ENCODE measurements around the gene PDPK1. TPM values are rescaled to one million over a fixed set of nuclear protein-coding genes. Genes with fewer than 3 reads are reported as not detected.
"Not testable (repeated sequence)": the region's sequence is repeated elsewhere in the genome, so short reads cannot be mapped to it uniquely, and the experiment has no call there.

PDPK1 gene
- total and polyA plus RNA-seq, 2 of the 4 experiments (the other 2 are of a cell fraction): 10.6 to 27.3 TPM

DNA sequence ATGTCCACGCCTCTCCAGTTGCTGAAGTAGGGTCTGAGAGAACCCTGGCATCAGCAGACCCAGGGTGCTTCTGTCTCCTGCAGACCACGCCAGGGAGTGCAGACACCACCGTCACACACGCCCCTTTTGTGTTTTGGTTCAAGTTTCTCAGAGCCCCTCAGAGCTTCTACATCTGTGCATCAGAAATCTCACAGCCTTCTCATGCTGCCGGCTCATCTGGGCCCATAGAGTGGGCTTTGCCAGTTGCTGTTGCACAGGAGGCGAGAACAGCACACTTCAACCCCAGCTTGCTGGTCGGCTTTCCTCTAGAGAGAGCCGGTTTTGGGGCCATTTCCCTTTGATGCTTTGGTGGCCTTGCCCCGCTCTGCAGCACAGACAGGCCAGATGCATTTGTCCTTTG, 60.9 kb downstream of the PDPK1 start:
- ATAC-seq (ENCODE audit: low read depth): no peak
- ChIA-PET CTCF (no interaction called here), POLR2A (ENCODE audit: unreplicated experiment) (no interaction called here)
- intact Hi-C loops (cut with micrococcal nuclease): no loop called here
- H3K18ac ChIP-seq (ENCODE audit: low read depth, low read length): no peak overlapping the region
- no peaks in the 10 kb centered on the region for H3K4me1 ChIP-seq (ENCODE audit: control insufficient read depth, insufficient read depth, low read length)
- no peak overlapping the region for H3K14ac ChIP-seq (replicated peaks; ENCODE audit: low read depth, low read length)
- H3K9ac ChIP-seq (ENCODE audit: low read depth, low read length): no peak overlapping the region
- no TSS peak for BruUV-seq (replicated peaks)
- H2BK120ac ChIP-seq (ENCODE audit: low read depth, low read length): no peak overlapping the region
- H3K9me3 ChIP-seq (ENCODE audit: control insufficient read depth, insufficient read depth, low read length): no peaks in the 10 kb centered on the region
- dilution Hi-C loops (cut with HindIII; ENCODE audit: low sequenced_read_pairs, unreplicated experiment): no loop called here
- no peak overlapping the region for H4K5ac ChIP-seq (ENCODE audit: low read depth, low read length)
- H3K4me3 ChIP-seq (ENCODE audit: insufficient read depth, low read depth, low read length): no peak overlapping the region
- H3K27ac ChIP-seq (ENCODE audit: insufficient read depth, low read length): no peak overlapping the region
- H4K8ac ChIP-seq (ENCODE audit: low read depth in 2 of 2, low read length in 2 of 2): no peak overlapping the region
- no peak overlapping the region for H3K23ac ChIP-seq (ENCODE audit: low read depth, low read length)
- no peak overlapping the region for H2AFZ ChIP-seq (replicated peaks; ENCODE audit: low read length, poor library complexity)
- H4K20me1 ChIP-seq (ENCODE audit: insufficient read depth, low read length): peaks cover 6% of the 10 kb centered on the region
- H4K91ac ChIP-seq (ENCODE audit: insufficient read depth, low read depth, low read length): no peak overlapping the region
- in situ Hi-C loops (cut with MboI; ENCODE audit: low sequenced_read_pairs): no loop called here
- no peak for DNase-seq
- WGBS, 2 experiments (ENCODE audit: extremely low coverage in 2 of 2, insufficient read length in 1 of 2): 99% methylated on average over 8 of the region's 9 CpGs; no CpG with 5 or more reads in 1 of the 2 experiments
- no peak overlapping the region for H2BK5ac ChIP-seq (ENCODE audit: low read depth, low read length, poor library complexity, severe bottlenecking)
- peaks cover 3 to 20% of the 10 kb centered on the region in 2 experiments; a peak in 3 of 4 replicates for H3K79me1 ChIP-seq (ENCODE audit: low read depth in 1 of 2, low read length in 2 of 2)
- no peak overlapping the region for H3K56ac ChIP-seq (ENCODE audit: extremely low read depth, insufficient read depth, low read length)
- no peak overlapping the region for H3K4ac ChIP-seq (ENCODE audit: low read depth, low read length)
- H2BK20ac ChIP-seq (ENCODE audit: low read depth, low read length): no peak overlapping the region
- H3K4me2 ChIP-seq (ENCODE audit: low read depth, low read length): no peak overlapping the region
- no peaks in the 10 kb centered on the region for H3K27me3 ChIP-seq (ENCODE audit: control insufficient read depth, insufficient read depth, low read length)
- H2AK5ac ChIP-seq (ENCODE audit: low read depth, low read length): no peak overlapping the region
- H2BK15ac ChIP-seq (ENCODE audit: low read depth, low read length): no peak overlapping the region
- TF ChIP-seq CHD1 (IDR thresholded peaks at IDR 0.05; ENCODE audit: low read depth, low read length) (no peak), MXI1 (IDR thresholded peaks at IDR 0.05; ENCODE audit: borderline replicate concordance, low read depth, low read length) (no peak), NFE2L2 (IDR thresholded peaks at IDR 0.05; ENCODE audit: low read depth, low read length) (no peak), SMC3 (IDR thresholded peaks at IDR 0.05; ENCODE audit: low read depth, low read length) (no peak), CEBPB (IDR thresholded peaks at IDR 0.05; ENCODE audit: low read depth, low read length) (no peak)
- TF ChIP-seq, protein P1, sequence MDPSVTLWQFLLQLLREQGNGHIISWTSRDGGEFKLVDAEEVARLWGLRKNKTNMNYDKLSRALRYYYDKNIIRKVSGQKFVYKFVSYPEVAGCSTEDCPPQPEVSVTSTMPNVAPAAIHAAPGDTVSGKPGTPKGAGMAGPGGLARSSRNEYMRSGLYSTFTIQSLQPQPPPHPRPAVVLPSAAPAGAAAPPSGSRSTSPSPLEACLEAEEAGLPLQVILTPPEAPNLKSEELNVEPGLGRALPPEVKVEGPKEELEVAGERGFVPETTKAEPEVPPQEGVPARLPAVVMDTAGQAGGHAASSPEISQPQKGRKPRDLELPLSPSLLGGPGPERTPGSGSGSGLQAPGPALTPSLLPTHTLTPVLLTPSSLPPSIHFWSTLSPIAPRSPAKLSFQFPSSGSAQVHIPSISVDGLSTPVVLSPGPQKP (IDR thresholded peaks at IDR 0.05; ENCODE audit: borderline replicate concordance, low read depth, low read length): no peak
- H3K36me3 ChIP-seq (ENCODE audit: control insufficient read depth, insufficient read depth, low read length): peaks cover 37% of the 10 kb centered on the region
- no peaks in the 10 kb centered on the region; the same call in 1 of the 2 replicates for H3K9me1 ChIP-seq (ENCODE audit: insufficient read depth, low read length)
- H2AK9ac ChIP-seq (replicated peaks; ENCODE audit: low read depth, low read length, poor library complexity): no peak overlapping the region

DNA sequence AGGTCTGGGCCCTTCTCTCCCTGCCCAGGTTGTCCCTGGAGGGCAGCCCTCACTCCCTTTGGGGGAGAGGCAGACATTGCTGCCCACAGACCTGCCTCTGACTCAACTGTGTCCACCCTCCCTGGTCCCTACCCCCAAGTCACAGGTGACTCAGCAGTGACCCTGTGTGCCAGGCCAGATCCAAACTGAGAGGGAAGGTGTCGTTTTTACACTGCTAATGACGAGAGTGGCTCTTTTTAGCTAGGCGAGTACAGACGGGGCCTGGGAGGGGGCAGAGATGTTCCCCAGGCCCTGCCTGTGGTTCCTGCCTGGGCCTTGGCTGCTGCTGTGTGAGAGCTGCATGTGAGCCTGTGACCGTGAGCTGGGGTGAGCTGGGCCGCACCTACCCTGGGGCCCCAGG, 61.3 kb downstream of the PDPK1 start:
- H2BK15ac ChIP-seq (ENCODE audit: low read depth, low read length); H3K56ac ChIP-seq (ENCODE audit: extremely low read depth, insufficient read depth, low read length); H4K91ac ChIP-seq (ENCODE audit: insufficient read depth, low read depth, low read length); H2BK20ac ChIP-seq (ENCODE audit: low read depth, low read length); H3K9me1 ChIP-seq (ENCODE audit: insufficient read depth, low read length); ATAC-seq (ENCODE audit: low read depth); H3K23ac ChIP-seq (ENCODE audit: low read depth, low read length); H3K27me3 ChIP-seq (ENCODE audit: control insufficient read depth, insufficient read depth, low read length); POLR2A ChIA-PET (ENCODE audit: unreplicated experiment); H3K4me3 ChIP-seq (ENCODE audit: insufficient read depth, low read depth, low read length); H2BK5ac ChIP-seq (ENCODE audit: low read depth, low read length, poor library complexity, severe bottlenecking); H2AK5ac ChIP-seq (ENCODE audit: low read depth, low read length); dilution Hi-C loops (cut with HindIII; ENCODE audit: low sequenced_read_pairs, unreplicated experiment); H4K5ac ChIP-seq (ENCODE audit: low read depth, low read length); H4K20me1 ChIP-seq (ENCODE audit: insufficient read depth, low read length); BruUV-seq (replicated peaks); H3K27ac ChIP-seq (ENCODE audit: insufficient read depth, low read length); H4K8ac ChIP-seq (ENCODE audit: low read depth in 2 of 2, low read length in 2 of 2); DNase-seq; H3K14ac ChIP-seq (replicated peaks; ENCODE audit: low read depth, low read length); intact Hi-C loops (cut with micrococcal nuclease); CTCF ChIA-PET; H3K9me3 ChIP-seq (ENCODE audit: control insufficient read depth, insufficient read depth, low read length); H2AFZ ChIP-seq (replicated peaks; ENCODE audit: low read length, poor library complexity); H2AK9ac ChIP-seq (replicated peaks; ENCODE audit: low read depth, low read length, poor library complexity); H3K4me1 ChIP-seq (ENCODE audit: control insufficient read depth, insufficient read depth, low read length); H3K18ac ChIP-seq (ENCODE audit: low read depth, low read length); in situ Hi-C loops (cut with MboI; ENCODE audit: low sequenced_read_pairs); H2BK120ac ChIP-seq (ENCODE audit: low read depth, low read length); H3K9ac ChIP-seq (ENCODE audit: low read depth, low read length); H3K4ac ChIP-seq (ENCODE audit: low read depth, low read length); H3K4me2 ChIP-seq (ENCODE audit: low read depth, low read length): not testable (repeated sequence)
- Histone ChIP-seq H3K79me1 (ENCODE audit: low read depth in 1 of 2, low read length in 2 of 2) (peaks cover 0 to 19% of the 10 kb centered on the region in 2 experiments; a peak in 3 of 4 replicates), H3K36me3 (ENCODE audit: control insufficient read depth, insufficient read depth, low read length) (peaks cover 34% of the 10 kb centered on the region)
- WGBS, 2 experiments (ENCODE audit: extremely low coverage in 2 of 2, insufficient read length in 1 of 2): no CpG with 5 or more reads among the region's 6 CpGs

All from IMR-90 (cell line).